SW 1271 (cell line): ENCODE measurements around the gene DMPK.
A peak's percentile ranks its signal among the peaks of the same experiment; 100 is the strongest.

Experiments used
- DNase-seq, 2 experiments: peaks; one replicate each; lab custom pipeline; 2025; lab: John Stamatoyannopoulos, UW

The DMPK gene, protein sequence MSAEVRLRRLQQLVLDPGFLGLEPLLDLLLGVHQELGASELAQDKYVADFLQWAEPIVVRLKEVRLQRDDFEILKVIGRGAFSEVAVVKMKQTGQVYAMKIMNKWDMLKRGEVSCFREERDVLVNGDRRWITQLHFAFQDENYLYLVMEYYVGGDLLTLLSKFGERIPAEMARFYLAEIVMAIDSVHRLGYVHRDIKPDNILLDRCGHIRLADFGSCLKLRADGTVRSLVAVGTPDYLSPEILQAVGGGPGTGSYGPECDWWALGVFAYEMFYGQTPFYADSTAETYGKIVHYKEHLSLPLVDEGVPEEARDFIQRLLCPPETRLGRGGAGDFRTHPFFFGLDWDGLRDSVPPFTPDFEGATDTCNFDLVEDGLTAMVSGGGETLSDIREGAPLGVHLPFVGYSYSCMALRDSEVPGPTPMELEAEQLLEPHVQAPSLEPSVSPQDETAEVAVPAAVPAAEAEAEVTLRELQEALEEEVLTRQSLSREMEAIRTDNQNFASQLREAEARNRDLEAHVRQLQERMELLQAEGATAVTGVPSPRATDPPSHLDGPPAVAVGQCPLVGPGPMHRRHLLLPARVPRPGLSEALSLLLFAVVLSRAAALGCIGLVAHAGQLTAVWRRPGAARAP

DNA sequence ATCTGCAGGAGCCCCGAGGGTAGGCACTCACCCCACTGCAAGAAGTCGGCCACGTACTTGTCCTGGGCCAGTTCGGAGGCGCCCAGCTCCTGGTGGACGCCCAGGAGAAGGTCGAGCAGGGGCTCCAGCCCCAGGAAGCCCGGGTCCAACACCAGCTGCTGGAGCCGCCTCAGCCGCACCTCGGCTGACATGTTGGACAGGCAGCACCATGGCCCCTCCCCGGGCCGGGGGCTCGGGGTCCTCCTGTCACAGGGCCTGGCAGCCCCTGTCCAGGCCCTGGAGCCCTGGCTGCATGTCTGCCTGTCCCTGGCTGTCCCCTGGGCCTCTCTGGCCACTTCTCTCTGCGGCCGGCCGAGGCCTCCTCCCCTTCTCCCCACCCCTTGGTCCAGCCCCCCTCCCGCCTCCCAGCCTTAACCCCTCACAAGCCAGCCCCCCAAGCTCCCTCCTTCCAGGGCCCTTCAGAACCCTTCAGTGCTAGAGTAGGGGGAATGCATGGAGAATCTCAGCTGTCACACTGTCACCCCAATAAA lies at the start of gene DMPK:
DMPK (minus strand) TSS at position 329 of the 530 bp plus-strand sequence; CDS start at position 191, 138 bp downstream.
- no peak for DNase-seq

DNA sequence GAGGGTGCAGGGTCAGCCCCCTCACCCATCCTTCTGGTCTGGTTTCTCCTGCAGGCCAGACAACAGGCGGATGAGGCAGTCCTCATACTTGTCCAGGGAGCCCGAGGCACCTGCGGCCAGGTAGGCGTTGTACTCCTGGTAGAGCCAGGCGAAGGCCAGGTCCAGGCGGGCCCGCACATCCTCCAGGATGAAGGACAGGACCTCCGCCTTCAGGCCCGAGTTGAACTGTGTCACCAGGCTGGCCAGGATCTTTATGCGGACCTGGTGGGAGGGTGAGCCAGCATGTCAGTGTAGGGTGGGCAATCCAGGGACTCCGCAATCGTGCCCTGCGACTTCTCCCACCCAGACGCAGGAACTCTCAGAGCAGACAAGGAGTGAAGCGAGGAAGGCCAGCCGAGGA lies 46.7 kb upstream of the DMPK start:
- DNase-seq: no peak

DNA sequence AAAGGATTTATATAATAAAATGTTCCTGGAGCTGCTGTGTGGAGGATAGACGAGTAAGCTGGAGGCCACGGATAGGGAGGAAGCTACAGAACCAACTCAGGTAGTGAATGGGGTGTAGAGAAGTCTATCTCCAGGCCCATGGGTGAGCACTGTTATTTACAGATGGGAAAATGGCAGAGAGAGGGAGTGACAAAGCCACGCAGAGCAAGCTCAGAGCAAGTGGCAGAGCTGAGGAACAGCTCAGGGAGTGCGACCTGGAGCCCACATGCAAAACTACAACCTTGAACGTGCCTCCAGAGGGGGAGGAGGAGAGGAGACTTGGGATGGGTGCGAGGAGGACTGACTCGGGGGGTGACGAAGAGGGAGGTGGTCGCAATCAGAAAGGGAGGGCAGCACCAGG lies 46.2 kb upstream of the DMPK start:
- DNase-seq: no peak

DNA sequence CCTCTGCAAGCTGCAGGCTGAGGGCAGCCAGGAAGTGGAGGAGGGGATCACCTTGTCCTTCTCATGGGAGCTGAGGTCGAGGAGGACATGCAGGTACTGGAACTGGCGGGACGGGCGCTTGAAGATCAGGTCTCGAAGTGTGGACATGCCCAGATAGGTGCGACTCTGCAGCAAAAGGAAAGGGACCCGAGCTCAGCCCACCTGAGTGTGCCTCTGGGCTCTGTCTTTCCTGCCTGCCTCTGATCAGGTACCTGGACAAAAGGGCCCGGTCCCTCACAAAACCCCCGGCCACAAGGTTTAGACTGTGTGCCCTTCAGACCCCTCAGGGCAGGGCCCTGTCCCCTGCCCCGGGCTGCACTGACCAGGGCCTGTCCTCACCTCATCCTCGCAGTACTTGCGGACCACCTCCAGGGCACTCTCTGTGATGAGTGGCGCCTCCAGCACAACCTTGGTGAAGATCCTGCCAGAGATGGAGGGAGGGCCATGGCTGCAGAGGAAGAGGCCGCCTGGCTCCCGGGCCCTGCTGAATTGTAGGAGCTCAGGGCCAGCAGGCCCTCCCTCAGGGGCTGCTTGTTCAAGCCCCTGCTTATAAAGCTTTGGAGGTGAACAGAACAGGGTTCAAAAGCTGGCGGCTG lies 45.3 kb upstream of the DMPK start:
- no peak for DNase-seq

DNA sequence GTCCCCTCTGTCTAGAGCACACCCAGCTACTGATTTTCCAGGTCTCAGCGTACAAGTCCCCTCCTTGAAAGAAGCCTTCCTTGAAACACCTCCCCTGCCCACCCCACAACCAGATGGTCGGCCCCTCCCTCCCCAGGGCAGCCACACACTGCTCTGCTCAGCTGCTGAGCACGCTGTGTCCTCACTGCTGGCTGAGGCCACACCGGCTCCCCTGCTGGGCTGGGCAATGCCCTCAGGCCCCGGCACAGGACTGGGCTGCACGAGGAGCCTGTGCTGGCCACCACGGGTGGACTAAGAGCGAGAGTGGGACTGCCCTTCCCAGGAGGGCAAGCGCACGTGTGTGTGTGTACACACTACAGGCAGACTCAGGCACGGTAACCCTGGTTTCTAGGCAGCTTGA lies 44.6 kb upstream of the DMPK start:
- DNase-seq: no peak

DNA sequence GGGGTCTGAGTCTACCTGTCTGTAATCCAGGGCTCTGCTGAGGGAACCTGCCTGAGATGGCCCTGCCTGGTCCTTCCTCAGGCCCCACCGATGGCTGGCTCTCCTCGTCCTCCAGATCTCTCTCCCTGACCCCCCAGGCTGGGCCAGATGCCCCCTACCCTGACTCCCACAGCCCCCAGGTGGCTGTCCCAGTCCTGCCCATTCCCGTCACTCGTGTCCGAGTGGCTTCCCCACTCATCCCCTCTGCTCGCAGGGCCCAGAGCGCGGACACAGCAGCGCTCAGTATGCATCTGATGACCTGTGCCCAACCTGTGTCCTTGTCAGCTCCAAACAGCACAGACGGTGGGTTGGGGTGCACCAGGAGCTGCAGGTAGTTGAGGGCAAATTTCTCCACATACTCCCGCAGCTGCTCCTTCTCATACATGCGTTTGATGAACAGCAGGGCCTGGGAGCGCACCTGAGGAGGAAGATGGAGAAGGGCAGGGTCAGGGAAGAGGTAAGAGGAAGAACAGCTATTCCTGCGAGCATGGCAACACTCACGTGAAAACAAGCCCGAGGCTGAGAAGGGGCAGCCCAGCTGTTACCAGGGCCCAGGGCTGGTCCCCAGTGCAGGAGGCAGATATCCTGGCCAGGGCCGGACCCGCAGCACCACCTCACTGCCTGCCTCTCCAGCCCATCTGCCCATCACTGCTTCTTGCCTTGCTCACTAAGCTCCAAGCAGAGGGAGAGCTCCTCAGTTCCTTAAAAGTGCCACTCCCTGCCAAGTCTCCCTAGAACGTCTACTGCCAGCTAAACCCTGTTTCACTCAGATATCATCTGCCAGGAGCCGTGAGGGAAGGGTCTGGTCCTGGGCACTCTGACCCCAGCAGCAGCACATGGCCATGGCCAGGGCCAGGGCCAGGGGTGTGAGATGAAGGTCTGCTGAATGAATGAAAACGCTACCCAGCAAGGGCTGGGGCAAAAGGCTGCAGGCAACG lies 43.9 kb upstream of the DMPK start:
- no peak for DNase-seq

DNA sequence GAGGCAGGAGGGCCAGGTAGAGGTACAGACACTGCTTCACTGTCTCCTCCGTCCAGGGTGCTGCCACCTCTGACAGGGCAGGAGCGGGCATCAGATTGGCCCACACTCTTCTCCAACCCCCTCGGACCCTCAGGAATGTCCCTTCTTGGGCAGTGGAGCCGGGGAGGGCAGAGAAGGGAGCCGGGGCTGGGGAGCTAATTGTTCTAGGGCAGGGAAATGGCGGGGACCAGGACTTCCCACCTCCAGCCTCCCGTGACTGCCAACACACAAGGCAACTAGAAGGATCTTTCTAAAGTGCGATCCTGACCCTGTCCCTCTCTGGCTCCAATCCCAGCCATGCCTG lies 42.9 kb upstream of the DMPK start:
- no peak for DNase-seq

DNA sequence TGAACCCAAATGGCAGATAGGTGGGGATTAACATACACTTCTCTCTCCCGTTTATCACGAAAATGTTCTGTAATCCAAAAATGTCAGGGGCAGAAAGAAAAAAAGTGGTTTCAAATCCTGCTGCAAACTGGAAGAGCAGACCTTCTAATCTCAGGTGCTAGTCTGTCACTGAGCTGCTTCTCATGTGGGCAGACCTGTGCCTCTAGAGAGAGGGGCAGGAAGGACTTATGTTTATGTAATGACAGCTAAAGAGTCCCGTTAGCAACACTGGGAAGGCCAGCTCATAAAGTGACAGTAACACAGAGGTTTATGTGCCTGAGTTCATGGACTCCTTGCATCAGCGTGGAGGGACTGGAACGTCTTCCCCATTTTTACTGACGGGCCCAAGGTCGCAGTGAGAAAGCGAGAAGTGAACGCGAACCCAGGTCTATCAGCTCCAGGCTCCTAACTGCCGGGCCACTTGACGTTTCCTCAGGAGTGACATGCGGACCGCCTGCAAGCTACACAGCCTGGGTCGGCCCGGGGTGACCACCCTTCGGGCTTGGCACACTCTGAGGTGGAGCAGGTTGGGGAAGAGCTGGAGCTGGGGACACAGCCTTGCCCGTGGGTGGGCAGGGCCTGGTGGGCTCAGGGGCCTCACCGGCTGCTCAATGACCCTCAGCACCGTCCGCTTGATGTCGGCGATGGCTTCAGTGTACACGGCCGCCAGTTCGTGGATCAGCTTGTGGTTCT lies 42.4 kb upstream of the DMPK start:
- DNase-seq: no peak

DNA sequence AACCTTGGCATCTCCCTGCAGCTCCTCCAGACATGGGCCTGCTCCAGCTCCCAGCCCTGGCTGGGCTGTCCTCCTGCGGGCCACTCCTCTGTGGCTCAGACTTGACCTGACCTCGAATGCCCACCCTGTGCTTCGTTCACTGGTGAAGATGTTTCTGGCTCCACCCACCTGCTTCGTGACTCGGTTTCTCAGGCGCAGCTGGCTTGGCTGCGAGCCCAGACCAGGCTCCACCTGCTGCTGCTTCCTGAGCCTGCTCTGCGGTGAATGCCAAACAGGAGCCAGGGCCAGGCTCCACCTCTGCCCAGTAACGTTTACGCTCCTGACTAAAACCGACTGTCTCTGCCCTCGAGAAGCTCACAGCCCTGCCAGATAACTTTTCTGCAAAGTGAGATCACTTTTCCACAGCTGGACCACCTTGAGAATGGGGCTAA lies 41.8 kb upstream of the DMPK start:
- DNase-seq: no peak

DNA sequence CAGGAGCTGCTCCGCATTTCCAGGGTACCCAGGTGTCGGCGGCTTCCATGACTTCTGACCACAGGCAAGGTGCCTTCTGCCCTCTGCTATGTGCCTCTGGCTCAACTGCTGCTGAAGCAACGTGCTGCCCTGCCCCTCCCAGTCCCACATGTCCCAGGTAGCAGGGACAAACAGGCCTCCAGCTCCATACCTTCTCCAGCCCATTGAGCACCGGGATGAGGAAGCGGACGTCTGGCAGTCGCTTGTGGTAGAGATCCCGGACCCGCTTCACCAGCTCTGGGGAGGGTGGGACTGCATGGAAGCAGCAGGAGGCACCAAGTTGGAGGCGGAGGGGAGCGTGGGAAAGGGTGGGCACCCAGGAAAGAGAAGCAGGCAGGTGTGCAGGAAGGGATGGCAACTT lies 40.9 kb upstream of the DMPK start:
- DNase-seq: no peak

DNA sequence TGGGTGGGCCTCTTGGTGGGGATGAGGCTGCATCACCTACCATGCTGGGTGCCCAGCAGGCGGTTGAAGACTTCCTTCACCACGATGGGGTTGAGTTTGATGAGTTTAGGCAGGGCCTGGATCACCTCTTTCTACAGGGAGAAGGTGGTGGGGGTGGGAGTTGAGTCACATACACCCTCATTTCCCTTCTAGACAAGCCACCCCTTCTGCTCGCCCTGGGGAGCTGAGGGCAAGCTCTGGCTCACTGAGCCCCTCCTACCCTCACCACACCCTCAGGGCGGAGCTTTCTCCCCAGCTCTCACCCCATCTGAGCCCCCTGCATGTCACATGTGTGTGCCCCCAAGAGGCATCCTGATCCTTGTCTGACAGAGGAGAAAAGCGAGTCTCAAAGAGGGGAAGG lies 40.4 kb upstream of the DMPK start:
- no peak for DNase-seq

DNA sequence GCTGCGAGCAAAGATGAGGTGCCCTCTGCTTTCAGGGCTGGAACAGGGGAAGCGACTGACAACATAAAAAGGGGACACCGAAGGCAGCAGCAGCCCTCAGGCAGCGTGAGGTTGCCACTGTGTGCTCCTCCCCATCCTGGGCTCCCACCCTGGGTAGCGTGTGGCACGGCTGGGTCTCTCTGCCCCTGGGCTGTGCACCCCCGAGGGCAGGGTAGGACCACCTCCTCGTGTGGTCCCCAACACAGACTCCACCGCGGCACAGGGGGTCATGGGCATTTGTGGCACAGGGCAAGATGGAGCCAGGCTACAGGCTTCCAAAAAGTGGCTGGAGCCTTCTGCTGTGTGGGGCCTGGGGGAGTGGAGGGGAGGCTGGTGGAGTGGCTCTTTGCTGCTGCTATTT lies 39.3 kb upstream of the DMPK start:
- DNase-seq: no peak

DNA sequence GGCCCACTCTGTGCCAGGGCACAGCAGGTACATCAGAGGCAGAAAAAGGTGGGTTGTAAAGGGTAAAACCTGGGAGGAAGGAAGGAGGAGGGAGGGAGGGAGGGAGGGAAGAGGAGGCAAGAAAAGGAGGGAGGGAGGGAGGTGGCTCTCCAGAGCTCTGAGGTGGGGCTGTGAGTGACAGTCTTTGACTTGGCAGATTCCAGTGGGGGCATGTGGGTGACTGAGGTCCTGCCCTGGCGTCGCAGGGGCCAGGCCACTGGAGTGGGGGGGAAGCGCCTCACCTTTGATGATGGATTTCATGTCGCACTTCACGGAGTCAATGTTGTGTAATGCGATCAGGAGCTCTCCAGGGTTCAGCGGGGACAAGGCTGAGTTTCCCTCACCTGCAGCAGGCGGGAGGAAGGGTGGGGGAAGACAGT lies 38.8 kb upstream of the DMPK start:
- DNase-seq: no peak

DNA sequence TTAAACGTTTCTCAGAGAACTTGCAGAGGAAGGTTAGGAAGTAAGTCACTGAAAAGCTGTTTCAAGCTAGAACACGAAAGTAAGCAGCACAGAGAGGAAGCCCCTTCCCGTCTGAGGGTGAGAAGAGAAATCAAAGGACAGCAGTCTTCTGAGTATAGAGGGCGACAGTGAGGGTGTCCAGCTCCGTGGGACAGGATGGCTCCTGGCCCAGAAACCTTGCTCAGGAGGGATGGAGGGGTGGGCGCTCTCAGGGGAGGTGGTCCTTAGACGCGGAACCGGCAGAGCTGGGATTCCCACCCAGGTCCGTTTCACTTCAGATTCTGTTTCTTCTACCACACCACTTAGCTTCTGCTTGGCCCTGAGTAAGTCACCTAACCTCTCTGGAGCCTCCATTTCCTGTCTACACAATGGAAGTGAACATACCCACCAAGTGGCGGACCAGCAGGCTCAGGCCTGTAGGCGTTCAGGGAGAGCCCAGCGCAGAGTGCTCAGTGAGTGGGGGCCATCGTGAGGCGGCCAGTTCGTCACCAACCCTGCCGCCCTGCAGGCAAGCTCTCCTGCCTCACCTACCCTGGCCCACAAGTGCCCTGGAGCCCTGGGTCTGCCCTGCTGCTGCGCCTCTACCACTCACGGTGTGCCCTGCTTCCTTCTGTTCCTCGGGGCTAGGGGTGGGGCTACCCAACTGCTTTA lies 38.3 kb upstream of the DMPK start:
- no peak for DNase-seq

DNA sequence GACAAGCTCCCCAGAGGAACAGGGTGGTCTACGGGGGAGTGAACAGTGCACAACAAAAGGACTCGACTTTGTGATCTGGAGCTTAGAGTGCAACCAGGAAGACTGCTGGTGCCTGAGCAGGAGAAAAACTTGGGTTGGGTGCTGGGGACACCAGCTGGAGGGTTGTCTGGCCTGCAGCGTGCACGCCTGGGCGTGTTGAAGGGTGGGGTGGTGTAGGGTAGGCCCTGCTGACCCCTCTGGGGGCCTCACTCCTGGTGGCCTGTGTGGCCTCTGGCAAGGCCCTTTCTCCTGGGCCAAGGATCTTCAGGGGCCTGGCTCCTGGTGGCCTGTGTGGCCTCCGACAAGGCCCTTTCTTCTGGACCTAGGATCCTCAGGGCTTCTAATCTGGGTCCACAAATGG lies 37.5 kb upstream of the DMPK start:
- DNase-seq: no peak

DNA sequence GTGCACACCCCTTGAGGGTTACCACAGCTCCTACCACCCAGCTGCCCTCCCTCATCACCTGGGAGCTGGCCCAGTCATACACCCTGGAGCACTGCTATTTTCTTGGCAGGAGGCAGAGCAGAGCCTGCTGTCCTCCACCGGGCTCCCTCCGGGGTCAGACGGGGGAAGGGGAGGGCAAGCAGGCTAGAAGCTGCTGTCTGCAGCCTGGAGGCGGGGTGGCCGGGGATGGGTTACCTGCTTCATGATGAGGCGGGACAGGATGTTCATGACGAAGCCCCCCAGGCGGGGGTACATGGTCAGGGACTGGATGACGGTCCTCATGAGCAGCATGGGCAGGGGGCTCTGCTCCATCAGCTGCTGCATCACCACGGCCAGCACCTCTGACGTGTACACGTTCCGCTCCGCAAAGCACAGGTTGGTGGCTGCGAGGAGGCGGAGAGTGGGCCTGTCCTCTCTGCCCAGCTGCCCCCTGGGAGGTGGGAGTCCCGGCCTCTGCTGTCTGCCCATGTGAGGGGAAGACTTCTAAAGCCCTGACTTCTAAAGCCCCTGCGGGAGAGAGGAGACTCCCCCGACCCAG lies 35.5 kb upstream of the DMPK start:
- DNase-seq: no peak

DNA sequence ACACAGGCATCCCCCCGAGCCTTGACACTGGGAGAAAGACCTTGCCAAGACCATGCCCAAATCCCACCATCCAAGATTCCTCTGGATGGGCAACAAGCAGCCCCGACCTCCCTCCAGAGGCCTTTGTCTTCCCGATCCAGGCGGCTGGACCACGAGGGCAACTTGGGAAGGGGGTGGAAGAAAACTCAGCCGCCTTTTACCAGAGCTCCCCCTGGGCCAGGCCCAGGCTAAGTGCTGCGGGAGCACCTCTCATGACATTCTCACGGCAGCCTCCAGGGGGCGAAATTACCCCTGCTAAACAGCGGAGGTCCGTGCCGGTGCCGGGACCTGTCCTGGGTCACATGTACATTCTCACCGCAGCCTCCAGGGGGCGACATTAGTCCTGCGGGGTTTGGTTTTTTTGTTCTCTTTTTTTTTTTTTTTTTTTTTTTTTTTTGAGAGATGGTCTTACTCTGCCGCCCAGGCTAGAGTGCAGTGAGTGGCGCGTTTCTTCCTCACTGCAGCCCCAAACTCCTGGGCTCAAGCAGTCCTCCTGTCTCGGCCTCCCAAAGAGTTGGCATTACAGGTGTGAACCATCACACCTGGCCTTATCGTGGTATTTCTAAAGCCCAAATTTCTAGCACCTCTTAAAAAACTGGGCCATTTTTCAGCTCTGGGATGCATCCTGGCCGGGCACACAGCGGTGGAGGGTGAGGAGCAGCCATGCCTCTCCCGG lies 34.9 kb upstream of the DMPK start:
- peak; percentile 69 to 89 for DNase-seq

DNA sequence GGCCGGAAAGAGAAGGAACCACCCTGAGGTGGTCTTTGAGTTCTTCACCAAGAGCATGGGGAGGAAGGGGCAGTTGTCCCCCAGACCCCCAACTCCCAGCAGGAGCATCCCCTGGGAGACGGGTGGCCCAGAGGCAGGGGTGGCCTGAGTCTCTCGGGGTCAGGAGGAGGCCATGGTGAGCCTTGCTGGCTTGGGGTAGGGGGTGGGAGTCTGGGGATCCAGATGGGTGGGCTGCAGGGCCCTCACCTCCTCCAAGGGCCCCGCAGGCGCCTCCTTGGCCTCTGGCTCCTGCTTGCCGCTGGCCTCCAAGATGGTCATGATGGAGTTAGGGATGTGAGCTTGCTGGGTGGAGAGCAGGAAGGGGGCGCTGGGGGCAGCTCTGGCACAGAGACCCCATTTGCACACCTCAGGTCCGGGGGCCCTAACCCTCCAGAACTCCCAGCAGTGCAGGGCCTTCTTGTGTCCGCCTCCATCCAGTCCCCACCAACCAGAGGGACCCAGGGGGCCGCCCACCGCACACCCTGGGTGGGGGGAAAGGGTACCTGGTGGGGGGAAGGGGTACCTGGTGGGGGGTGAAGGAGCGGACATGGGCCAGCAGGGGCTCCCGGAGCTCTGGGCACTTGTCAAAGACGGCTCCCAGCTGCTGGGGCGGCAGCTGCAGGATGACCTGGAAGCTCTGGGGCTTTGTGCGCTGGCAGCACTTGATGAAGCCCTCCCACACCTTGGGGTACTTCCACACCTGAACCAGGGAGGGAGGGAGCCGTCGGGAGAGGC lies 34.1 kb upstream of the DMPK start:
- DNase-seq: no peak
